Keratinocyte (primary cell): ENCODE results near the gene CHRNA10. TPM values are rescaled to one million over a fixed set of nuclear protein-coding genes. Genes with fewer than 3 reads are reported as not detected.
"Not testable (repeated sequence)": the region's sequence is repeated elsewhere in the genome, so short reads cannot be mapped to it uniquely, and the experiment has no call there.

Experiments
- DNase-seq: peaks from one replicate; pipeline ENCODE4 v3.0.0-alpha.2; 2011; ENCODE audit warnings: low read depth, missing footprints, low spot score
- FAIRE-seq: peaks from 2 replicates; lab custom pipeline; 2011; peaks lifted over from hg19 to GRCh38; lab: Jason Lieb, UNC
- H2AFZ ChIP-seq: 2 replicates; pipeline ENCODE4 v1.6.0; 2012; ENCODE audit warnings: low read length, control low read depth, inconsistent platforms; ENCODE audit not compliant: control insufficient read depth
- H3K27ac ChIP-seq: 2 replicates; pipeline ENCODE4 v1.5.1; 2011; ENCODE audit warnings: low read length; ENCODE audit not compliant: control insufficient read depth, insufficient read depth
- H3K27me3 ChIP-seq: 3 replicates; pipeline ENCODE4 v1.6.0; 2011; ENCODE audit warnings: low read length; ENCODE audit not compliant: control insufficient read depth, insufficient read depth; ENCODE audit errors: extremely low read depth
- H3K36me3 ChIP-seq, 2 experiments: 2 replicates in 1 of 2; 3 replicates in 1 of 2; pipeline ENCODE4 v1.5.1; 2011; ENCODE audit warnings: low read length in 2 of 2, mild to moderate bottlenecking in 1 of 2; ENCODE audit not compliant: control insufficient read depth in 2 of 2, insufficient read depth in 2 of 2; ENCODE audit errors: extremely low read depth in 1 of 2
- H3K4me1 ChIP-seq: 3 replicates; pipeline ENCODE4 v1.5.1; 2011; ENCODE audit warnings: low read length; ENCODE audit not compliant: control insufficient read depth, insufficient read depth; ENCODE audit errors: extremely low read depth
- H3K4me2 ChIP-seq: 3 replicates; pipeline ENCODE4 v1.6.0; 2011; ENCODE audit warnings: low read depth, low read length; ENCODE audit not compliant: control insufficient read depth, insufficient read depth; ENCODE audit errors: extremely low read depth
- H3K4me3 ChIP-seq, 3 experiments: fragments of 200-600 bp in 1 of 3; sonication (generic) in 1 of 3; 2 replicates in 2 of 3; 3 replicates in 1 of 3; pipeline ENCODE4 v1.5.1; 2011 to 2016; ENCODE audit warnings: low read length in 3 of 3, mild to moderate bottlenecking in 3 of 3, control low read depth in 2 of 3, inconsistent platforms in 1 of 3, low read depth in 1 of 3, mixed read lengths in 1 of 3, mixed run types in 1 of 3, moderate library complexity in 1 of 3; ENCODE audit not compliant: control insufficient read depth in 2 of 3, insufficient read depth in 2 of 3; ENCODE audit errors: extremely low read depth in 1 of 3
- H3K79me2 ChIP-seq: 2 replicates; pipeline ENCODE4 v1.6.0; 2012; ENCODE audit warnings: low read length; ENCODE audit not compliant: control insufficient read depth, insufficient read depth
- H3K9ac ChIP-seq: 3 replicates; pipeline ENCODE4 v1.6.0; 2011; ENCODE audit warnings: low read length; ENCODE audit not compliant: control insufficient read depth, insufficient read depth; ENCODE audit errors: extremely low read depth
- H3K9me1 ChIP-seq: 3 replicates; pipeline ENCODE4 v1.6.0; 2011; ENCODE audit warnings: low read length; ENCODE audit not compliant: control insufficient read depth, insufficient read depth; ENCODE audit errors: extremely low read depth
- H3K9me3 ChIP-seq: 2 replicates; pipeline ENCODE4 v1.5.1; 2012; ENCODE audit warnings: low read depth, low read length; ENCODE audit not compliant: control insufficient read depth
- H4K20me1 ChIP-seq: 3 replicates; pipeline ENCODE4 v1.6.0; 2011; ENCODE audit warnings: low read length; ENCODE audit not compliant: control insufficient read depth, insufficient read depth; ENCODE audit errors: extremely low read depth
- EZH2 ChIP-seq: IDR thresholded peaks from one replicate; pipeline ENCODE4 v1.6.1; 2012; ENCODE audit warnings: inconsistent platforms, mild to moderate bottlenecking, low read length, moderate library complexity
- dilution Hi-C: fragments of 300-500 bp; cut with MboI; formaldehyde crosslinking; loops from one replicate; pipeline ENCODE4 v1.7.0; 2020; ENCODE audit warnings: low sequenced_read_pairs; ENCODE audit not compliant: extremely low pct_ligation_motif_present
- polyA plus RNA-seq, 5 experiments: library from polyadenylated mRNA; depleted of rRNA in 3 of 5; stranded (reverse) in 3 of 5; stranded (forward) in 1 of 5; unstranded in 1 of 5; fragments of >200 nt; gene quantifications; 1 replicate in 1 of 5; 2 replicates in 3 of 5; 3 replicates in 1 of 5; pipeline versions ENCODE4 v1.2.1 to v1.2.3, GENCODE V29; 2011 to 2012; ENCODE audit warnings: missing spikeins in 2 of 5, low read depth in 1 of 5, low replicate concordance in 1 of 5
- TF ChIP-seq, protein P1 (sequence below), 3 experiments: IDR thresholded peaks in 1 of 3; conservative IDR thresholded peaks in 1 of 3; optimal IDR thresholded peaks in 1 of 3; 2 replicates in 2 of 3; 3 replicates in 1 of 3; pipeline versions ENCODE3 to v1.5.1; 2011; ENCODE audit warnings: low read length in 3 of 3, mild to moderate bottlenecking in 3 of 3, moderate library complexity in 2 of 3, control low read depth in 1 of 3, inconsistent platforms in 1 of 3; ENCODE audit not compliant: insufficient read depth in 2 of 3; ENCODE audit errors: extremely low read depth in 1 of 3

The CHRNA10 gene
- polyA plus RNA-seq, 1 donor (not counting 4 experiments of a cell fraction or from before 2014, with no cell fraction given), result 0.83 TPM

DNA sequence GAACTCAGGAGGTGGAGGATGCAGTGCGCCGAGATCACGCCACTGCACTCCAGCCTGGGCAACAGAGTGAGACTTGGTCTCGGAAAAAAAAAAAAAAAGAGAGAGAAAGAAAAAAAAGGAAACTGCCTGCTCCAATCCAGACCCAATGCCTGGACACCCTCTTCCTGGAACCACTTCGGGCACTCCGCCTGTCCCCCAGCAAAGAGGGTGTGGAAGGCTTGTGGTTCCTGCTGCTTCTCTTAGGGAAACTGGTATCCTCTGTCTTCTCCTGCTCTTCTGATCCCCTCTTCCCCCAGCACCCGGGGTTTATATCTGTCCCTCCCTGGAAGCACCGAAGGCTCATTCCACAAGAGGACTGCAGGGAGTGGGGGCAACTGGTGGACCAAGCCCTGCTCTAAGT is 12.9 kb downstream of the CHRNA10 start:
- Histone ChIP-seq H3K9ac (no peak overlapping the region), H3K4me2 (no peak overlapping the region), H3K9me1 (no peaks in the 10 kb centered on the region), H3K4me1 (no peaks in the 10 kb centered on the region), H2AFZ (no peak overlapping the region), H3K27me3 (peaks cover 7% of the 10 kb centered on the region), H3K4me3 (no peak overlapping the region), H3K36me3 (no peaks in the 10 kb centered on the region), H3K79me2 (no peaks in the 10 kb centered on the region), H4K20me1 (no peaks in the 10 kb centered on the region), H3K9me3 (no peaks in the 10 kb centered on the region), H3K27ac (no peak overlapping the region)
- no peak for FAIRE-seq
- TF ChIP-seq EZH2, result no peak
- TF ChIP-seq, protein P1, sequence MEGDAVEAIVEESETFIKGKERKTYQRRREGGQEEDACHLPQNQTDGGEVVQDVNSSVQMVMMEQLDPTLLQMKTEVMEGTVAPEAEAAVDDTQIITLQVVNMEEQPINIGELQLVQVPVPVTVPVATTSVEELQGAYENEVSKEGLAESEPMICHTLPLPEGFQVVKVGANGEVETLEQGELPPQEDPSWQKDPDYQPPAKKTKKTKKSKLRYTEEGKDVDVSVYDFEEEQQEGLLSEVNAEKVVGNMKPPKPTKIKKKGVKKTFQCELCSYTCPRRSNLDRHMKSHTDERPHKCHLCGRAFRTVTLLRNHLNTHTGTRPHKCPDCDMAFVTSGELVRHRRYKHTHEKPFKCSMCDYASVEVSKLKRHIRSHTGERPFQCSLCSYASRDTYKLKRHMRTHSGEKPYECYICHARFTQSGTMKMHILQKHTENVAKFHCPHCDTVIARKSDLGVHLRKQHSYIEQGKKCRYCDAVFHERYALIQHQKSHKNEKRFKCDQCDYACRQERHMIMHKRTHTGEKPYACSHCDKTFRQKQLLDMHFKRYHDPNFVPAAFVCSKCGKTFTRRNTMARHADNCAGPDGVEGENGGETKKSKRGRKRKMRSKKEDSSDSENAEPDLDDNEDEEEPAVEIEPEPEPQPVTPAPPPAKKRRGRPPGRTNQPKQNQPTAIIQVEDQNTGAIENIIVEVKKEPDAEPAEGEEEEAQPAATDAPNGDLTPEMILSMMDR (optimal IDR thresholded peaks at IDR 0.05 in 1 of 3, IDR thresholded peaks at IDR 0.05 in 1 of 3, conservative IDR thresholded peaks at IDR 0.05 in 1 of 3; ENCODE audit: extremely low read depth in 1 of 3, insufficient read depth in 2 of 3, low read length in 3 of 3), result no peak
- DNase-seq, result no peak
- dilution Hi-C loops, result no loop called here

DNA sequence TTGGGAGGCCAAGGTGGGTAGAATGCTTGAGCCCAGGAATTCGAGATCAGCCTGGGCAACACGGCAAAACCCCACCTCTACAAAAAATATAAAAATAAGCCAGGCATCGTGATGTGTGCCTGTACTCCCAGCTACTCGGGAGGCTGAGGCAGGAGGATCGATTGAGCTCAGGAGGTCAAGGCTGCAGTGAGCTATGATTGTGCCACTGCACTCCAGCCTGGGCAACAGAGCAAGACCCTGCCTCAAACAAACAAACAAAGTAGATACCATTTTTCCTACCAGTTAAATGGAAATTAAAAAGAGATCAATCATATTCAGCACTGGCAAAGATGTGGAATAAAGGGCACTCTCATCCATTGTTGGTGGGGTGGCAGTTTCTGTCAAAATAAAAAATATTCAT is 13.9 kb downstream of the CHRNA10 start:
- H3K4me1 ChIP-seq, FAIRE-seq, H3K79me2 ChIP-seq, H3K4me3 ChIP-seq, H3K9me1 ChIP-seq, H3K9me3 ChIP-seq, H3K9ac ChIP-seq, H3K27ac ChIP-seq, H3K4me2 ChIP-seq, H2AFZ ChIP-seq, H3K27me3 ChIP-seq, H3K36me3 ChIP-seq, H4K20me1 ChIP-seq, DNase-seq, dilution Hi-C loops: not testable (repeated sequence)

DNA sequence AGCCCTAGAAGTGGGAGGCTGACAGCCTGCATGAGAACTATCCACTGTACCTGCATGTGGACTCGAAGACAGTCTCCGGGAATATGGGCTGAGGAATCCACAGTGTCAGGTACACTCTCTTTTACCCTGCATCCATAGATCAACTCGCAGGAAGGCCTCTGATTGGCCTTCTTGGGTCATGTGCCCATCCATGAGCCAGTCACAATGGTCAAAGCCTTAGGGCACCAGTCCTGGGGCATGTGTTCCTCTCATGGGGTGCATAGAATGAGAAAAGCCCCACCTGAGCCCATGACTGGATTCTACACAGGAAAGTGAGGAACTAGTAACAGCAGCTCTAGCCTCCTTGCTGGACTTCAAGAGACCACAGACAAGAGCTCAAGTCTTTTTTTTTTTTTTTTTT is 15.6 kb downstream of the CHRNA10 start:
- Histone ChIP-seq H3K4me1 (no peaks in the 10 kb centered on the region), H3K4me3 (no peak overlapping the region), H3K27ac (no peak overlapping the region), H3K79me2 (no peaks in the 10 kb centered on the region), H3K36me3 (no peaks in the 10 kb centered on the region), H2AFZ (no peak overlapping the region), H3K27me3 (peaks cover 7% of the 10 kb centered on the region), H4K20me1 (no peaks in the 10 kb centered on the region), H3K4me2 (no peak overlapping the region), H3K9ac (no peak overlapping the region), H3K9me1 (no peaks in the 10 kb centered on the region), H3K9me3 (no peaks in the 10 kb centered on the region)
- FAIRE-seq, result no peak
- TF ChIP-seq, protein P1 (optimal IDR thresholded peaks at IDR 0.05 in 1 of 3, IDR thresholded peaks at IDR 0.05 in 1 of 3, conservative IDR thresholded peaks at IDR 0.05 in 1 of 3; ENCODE audit: extremely low read depth in 1 of 3, insufficient read depth in 2 of 3, low read length in 3 of 3), result no peak
- no peak for TF ChIP-seq EZH2
- dilution Hi-C loops, result no loop called here
- no peak for DNase-seq

DNA sequence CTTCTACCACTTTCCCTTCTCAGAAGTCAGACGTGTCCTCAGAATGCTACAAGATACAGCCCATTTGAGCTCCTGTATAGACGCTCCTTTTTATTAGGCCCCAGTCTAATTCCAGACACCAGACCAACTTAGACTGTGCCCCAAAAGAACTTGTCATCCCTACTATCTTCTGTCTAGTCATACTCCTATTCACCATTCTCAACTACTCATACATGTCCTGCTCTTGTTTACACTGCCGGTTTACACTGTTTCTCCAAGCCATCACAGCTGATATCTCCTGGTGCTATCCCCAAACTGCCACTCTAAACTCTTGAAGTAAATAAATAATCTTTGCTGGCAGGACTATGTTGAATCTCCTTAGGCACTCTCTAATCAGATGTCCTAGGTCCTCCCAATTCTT is 18.7 kb downstream of the CHRNA10 start:
- dilution Hi-C loops, DNase-seq, H2AFZ ChIP-seq, H3K79me2 ChIP-seq, H4K20me1 ChIP-seq, H3K9me1 ChIP-seq, H3K4me1 ChIP-seq, H3K27me3 ChIP-seq, H3K4me2 ChIP-seq, FAIRE-seq, H3K4me3 ChIP-seq, H3K36me3 ChIP-seq, H3K27ac ChIP-seq, H3K9ac ChIP-seq, H3K9me3 ChIP-seq: not testable (repeated sequence)
